Hematopoietic multipotent progenitor cell (in vitro differentiated cells): ENCODE results near the gene LGALS9B. TPM values are rescaled to one million over a fixed set of nuclear protein-coding genes. Genes with fewer than 3 reads are reported as not detected.
"Not testable (repeated sequence)": the region's sequence is repeated elsewhere in the genome, so short reads cannot be mapped to it uniquely, and the experiment has no call there.

Source experiments
- DNase-seq, 3 donors: peaks; one replicate each; pipeline ENCODE4 v3.0.0-alpha.2; 2011 to 2015; ENCODE audit warnings: low read depth in 2 of 3, low spot score in 2 of 3
- small RNA-seq: library from RNA; depleted of rRNA; stranded (forward); fragments of <200 nt; gene quantifications from one replicate; pipeline ENCODE3, GENCODE V24; 2012
- total RNA-seq: library from RNA; depleted of rRNA; stranded (reverse); fragments of >200 nt; gene quantifications from one replicate; pipeline ENCODE4 v1.2.3, GENCODE V29; 2012

LGALS9B gene
- total RNA-seq, 1 donor, result under 0.01 TPM

DNA sequence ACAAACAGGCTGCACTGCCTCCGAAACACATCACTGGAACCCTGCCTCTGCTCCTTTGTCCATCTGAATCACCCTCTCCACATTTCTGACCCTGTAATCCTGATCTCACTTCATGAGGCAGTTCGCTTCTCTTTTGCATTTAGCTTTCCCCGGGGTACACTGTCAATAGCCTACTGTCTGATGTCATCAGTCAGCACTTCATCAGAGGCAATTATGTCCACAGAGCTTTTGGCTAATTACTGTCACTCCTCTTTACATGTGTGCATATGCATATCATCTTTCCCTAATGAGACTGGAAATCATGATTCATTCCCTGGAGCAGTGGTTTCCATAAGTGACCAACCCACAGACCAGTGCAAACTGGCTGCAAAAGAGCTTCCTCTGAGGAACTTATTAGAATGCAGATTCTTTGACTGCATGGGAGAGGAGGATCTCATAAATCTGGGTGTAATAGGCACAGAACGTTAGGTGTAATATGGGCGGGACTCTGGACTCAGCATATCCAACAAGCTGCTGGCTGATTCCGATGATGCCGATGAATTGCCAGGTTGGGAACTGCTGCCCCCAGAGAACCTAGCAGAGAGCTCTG, 49.8 kb downstream of the LGALS9B start:
- DNase-seq, result not testable (repeated sequence)

DNA sequence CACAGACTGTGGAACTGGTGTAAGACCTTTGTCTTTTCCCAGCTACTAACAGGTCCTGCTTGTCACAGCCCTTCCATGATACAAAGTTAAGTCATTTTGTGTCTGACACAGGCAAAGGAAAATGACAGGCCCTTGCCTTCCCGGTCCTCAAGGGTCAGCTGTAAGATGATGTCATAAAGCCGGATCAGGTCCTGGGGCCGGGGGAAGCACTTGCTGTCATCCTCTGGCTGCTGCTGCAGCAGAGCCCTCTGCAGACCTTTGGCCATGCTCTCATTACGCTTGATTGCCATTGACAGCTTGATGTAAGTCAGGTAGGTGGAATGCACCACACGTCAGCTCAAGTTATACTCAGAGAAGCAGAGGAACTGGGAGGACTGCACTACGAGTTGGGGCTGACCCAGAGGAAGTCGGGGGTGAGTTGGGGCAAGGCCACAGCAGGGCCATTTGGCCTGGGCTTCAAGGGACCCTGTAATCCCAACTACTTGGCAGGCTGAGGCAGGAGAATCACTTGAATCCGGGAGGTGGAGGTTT, 50.9 kb downstream of the LGALS9B start:
- DNase-seq, result not testable (repeated sequence)

DNA sequence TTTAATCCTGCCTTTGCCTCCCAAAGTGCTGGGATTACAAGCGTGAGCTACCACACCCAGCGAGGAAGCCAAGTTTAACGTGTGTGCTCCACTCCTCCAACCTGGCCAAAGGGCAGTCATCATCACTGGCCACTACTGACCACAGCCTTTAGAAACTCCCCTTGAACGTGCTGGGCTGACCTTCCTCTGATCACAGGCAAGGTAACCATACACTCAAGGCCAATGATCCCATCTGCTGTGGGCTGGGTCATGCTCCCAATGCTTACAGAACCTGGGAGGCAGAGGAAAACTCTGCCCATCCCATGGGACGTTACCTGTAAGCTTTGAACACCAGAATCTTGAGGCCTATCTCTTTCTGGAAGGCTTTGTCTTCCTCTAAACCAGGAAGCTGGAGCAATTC, 51.9 kb downstream of the LGALS9B start:
- not testable (repeated sequence) for DNase-seq

DNA sequence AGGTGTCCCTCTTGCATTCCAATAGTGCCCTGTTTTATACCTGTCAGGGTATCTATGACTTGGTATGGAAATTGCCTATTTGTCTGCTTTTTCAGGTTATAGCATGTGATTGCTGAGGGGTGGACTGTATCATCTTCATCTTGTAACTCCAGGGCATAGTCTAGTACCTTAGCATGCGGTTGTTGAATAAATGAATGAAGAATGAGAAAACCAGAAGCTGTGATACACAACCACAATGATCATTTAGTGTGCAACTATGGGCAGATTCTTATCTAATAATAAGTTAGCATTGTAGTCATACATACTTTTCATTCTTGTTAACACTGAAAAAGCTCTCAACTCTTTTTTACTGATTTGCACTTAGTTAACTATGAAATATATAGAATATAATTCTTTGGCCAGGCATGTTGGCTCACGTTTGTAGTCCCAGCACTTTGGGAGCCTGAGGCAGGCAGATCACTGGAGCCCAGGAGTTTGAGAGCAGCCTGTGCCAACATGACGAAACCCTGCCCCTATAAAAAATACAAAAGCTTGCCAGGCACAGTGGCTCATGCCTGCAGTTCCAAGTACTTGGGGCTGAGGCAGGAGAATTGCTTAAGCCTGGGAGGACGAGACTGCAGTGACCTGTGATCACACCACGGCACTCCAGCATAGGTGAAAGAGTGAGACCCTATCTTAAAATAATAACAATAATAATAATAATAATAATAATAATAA, 65.9 kb downstream of the LGALS9B start:
- not testable (repeated sequence) for DNase-seq

DNA sequence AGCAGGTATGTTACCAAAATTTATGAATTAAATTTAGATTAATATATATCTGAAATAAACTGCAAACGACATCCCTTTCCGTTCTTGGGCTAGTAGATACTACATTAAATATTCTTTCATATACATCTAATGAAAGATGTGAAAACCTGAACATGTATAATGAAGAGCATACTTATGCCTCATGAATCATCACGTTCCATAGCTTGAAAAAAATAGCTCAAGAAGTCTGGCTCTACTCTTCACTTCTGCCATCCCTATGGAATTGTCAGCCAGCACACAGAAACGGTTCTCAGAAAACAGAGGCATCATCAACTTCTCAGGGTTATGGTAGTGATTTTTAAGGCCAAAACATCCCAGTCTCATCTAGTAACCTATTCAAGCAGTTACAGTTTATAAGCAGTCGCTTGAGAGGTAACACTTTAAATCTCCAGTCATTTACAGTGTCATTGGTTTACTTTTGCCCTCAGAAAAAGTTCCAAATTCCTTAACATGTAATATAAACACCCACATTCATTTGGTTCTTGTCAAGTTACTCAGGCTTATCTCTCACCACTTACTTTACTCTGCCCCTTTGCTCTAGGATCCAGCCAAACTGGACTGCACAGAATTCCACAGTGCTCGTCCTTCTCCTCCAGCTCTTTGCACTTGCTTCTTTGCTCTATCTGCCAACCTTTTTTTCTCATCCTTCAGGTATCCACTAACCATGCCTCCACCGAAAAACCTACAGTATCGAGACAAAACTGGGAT, 66.6 kb downstream of the LGALS9B start:
- DNase-seq, result not testable (repeated sequence)

Small RNA genes within 50 kb of the gene (small RNA-seq; reads per million reads assigned to genes)
- gene YWHAEP3, result not detected

Other genes with a start within 250 kb of the LGALS9B start
- gene CDRT15L2, start 112.2 kb upstream of the LGALS9B start, total RNA-seq, result not detected